NCI-H446 treated with DMSO at 0.1 percent for 48 hours (cell line): Measurements from ENCODE around the gene CALML5.

Experiments used
- DNase-seq: peaks from one replicate; lab custom pipeline; 2025; lab: John Stamatoyannopoulos, UW

CALML5 gene

GRCh38 chr10:5500910-5501309 lies 1.5 kb upstream of the CALML5 start:
- DNase-seq: no peak

DNA sequence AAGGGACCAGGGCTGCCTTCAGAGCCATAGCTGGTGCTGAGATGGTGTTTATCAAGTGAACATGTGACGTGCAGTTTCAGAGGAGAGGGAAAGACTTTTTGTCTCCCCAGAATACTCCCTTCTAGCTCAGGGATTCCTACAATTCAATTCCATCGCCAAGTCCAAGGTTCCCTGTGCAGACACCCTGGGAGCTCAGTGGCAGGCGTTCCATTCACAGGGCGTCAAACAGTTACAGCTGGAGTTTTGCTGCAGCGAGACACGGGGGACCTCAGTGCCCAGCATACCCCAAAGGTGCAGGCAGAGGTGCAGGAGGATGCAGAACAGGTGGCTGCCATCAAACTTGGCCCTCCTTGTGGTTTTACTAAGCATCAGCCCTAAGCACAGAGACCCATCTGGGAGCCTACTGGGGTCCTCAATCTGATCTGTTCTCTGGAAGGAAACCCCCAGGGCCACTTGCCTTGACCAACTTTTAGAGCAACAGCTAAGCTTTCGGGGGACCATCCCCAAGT lies 846 bp upstream of the CALML5 start:
- no peak for DNase-seq

DNA sequence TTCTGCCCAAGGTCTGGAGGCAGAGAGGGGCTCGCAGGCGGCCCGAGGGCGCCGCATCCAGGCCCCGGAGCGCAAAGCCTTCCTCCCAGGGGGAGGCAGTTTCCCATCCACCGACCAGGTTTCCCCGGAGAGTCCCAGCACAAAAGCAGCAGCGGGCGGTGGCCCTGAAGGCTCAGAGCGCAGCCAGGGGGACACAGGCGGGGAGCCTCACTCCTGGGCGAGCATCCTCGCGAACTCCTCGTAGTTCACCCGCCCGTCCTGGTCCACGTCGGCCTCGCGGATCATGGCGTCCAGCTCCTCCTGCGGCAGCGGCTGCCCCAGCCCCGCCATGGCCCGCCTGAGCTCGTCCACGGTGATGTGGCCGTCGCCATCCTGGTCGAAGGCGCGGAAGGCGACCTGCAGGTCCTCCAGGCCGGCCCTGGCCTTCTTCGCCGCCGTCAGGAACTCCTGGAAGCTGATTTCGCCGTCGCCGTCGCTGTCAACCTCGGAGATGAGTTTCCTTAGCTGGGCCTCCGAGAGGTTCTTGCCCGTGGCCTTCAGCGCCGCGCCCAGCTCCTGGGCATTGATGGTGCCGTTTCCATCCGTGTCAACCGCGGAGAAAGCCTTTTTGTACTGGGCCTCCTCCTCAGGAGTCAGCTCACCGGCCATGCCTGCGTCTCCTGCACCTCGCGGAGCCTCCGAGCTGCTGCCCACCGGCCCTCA lies 428 bp downstream of the CALML5 start:
- DNase-seq: no peak

DNA sequence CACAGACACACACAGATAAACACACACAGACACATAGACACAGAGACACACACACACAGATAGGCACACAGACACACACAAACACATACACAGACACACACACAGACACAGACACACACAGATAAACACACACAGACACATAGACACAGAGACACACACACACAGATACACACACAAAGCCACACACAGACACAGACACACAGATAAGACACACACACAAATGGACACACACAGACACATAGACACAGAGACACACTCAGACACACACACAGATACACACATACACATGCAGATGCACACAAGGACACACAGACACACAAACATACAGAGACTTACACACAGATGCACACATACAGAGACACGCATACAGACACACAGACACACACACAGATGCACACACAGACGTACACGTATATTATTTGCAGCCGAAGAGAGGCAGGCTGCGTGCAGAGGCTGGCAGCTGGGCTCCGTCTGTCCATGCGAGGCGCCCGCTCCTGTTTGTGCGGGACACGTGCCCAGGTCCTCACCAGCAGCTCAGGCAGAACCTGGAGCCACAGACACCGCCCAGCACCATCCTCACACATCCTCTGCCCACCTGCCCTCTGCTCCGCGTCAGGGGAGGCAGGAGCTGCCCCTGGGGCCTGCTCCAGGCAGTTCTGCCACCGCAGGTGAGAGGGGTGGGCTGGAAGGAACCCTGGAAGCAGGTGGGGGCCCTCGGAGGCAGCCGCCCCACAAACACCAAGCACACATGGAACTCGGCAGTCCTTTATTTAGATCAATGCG lies 1.2 kb downstream of the CALML5 start:
- DNase-seq: no peak

DNA sequence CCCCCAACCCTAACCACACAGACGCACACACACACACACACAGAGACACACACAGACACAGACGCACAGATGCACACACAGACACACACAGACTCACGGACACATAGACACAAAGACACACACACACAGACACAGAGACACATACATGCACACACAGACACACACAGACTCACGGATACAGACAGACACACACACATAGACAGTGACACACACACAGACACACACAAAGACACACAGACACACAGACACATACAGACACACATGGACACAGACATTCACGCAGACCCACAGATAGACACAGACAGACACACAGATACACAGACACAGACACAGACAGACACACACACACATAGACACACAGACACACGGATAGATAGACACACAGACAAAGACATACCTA lies 2.1 kb downstream of the CALML5 start:
- no peak for DNase-seq

DNA sequence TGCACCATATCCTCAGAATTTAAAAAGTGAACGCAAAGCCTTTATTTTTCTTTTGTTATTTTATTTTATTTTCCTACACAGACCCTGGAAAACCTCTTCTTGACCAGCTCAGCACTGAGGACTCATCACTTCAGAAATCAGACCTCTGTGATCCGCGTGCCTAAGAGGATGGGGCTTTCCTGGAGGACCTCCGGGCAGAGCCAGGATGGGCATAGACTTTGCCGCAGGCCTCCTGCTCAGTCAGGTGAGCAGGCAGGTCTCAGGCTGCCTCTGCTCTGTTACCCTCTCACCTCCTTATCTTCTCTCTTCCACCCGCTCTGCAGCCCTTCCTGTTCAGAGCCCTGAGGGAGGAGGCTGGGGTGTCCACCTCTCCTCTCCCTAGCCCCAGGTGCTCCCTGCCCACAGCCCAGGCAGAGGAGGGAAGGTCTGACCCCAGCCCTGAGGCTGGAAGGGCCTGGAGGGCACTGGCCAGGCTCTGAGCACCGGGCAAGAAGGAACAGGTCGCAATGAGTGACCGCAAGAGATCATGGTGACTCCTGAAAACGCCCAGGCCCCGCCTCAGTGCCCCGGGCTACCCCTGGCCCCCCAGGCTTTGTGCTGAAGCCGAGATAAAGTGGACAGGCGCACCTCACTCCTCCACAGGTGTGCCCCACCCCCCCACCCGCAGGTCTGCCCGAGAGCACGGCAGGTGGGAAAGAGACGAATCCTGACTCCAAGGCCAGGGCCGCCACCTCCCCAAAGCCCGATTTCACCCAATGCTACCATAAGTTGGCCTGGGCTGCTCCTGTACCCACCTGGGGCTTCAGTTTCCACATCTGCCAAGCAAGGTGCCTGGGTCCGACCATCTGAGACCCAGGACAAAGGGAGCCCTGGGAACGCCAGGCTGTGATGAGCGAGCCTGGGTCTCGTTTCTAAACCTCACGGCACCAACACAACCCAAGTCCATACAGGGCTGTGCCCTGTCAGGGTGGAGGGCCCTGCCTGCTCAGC lies 2.8 kb downstream of the CALML5 start:
- no peak for DNase-seq

- no peak for DNase-seq
These were observed 4.8 kb downstream of the CALML5 start for GRCh38 chr10:5494611-5495010.

DNA sequence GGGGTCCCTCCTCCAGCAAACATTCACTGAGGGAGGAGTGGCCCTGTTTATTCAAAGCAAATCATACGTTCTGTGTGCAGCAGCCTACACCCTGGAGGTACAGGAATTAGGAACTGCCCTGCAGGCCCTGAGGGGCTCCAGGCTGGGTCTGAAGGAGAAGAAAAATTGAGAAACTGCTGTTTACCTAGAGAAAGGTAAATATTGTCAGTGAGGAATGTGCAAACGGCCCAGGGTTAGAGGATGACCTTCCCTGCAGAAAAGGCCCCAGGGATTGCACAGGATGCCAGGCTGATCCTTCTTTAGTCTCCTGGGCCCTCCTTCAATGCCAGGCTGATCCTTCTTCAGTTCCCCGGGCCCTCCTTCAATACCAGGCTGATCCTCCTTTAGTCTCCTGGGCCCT lies 5.7 kb downstream of the CALML5 start:
- DNase-seq: no peak

DNA sequence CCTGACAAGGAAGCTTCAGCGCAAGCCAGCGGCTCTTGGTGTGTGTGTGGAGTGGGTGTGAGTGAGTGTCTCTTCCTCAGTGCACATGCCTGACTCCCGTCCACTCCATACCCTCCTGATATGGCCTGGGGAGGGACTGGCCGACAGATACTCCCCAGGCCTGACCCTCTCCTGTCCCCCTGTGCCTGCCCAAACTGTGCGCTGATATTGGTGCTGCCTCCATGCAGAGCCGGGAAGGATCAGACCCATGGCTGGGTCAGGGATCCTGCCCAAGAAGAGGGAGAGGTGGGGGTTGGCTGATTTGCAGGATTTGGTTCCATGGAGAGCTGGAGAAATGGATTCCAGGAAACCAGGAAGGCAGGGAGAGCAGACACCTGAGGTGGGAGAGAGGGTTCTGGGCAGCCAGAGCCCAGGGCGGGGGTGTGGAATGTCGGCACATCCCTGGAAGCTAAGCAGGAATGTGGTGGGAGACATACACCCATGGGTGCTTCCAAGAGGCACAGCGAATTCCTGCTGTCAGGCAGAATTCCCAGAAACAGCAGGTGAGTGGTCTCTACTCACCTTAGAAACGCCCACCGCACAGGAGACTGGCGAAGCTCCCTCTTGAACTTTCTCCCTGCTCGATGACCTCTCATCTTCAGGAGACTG lies 6.3 kb downstream of the CALML5 start:
- no peak for DNase-seq

DNA sequence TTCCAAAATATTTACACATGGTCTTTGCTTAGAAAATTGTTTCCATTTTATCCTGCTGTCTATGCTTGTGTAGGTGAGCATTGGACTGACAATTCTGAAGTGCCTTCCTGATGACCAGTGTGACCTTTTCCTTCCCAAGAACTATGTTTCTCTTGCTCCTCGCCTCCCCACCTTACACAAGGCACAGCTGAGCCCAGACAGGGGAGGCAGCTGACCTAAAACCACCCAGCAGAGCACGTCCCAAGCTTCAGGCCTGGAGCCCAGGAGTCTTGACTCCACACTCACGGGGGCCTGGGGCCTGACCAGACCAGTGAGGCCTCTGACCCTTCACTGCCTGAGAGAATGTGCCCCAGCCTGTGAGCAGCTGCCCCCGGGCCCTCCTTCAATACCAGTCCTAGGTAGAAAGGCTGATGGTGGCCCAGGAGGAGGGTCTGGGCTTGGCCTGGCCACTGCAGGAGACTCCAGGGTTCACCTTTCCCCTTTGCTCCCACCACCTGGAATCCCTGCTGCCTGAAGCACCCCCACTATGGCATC lies 7.0 kb downstream of the CALML5 start:
- no peak for DNase-seq

- no peak for DNase-seq
These were observed 7.9 kb downstream of the CALML5 start for GRCh38 chr10:5491477-5491876.

DNA sequence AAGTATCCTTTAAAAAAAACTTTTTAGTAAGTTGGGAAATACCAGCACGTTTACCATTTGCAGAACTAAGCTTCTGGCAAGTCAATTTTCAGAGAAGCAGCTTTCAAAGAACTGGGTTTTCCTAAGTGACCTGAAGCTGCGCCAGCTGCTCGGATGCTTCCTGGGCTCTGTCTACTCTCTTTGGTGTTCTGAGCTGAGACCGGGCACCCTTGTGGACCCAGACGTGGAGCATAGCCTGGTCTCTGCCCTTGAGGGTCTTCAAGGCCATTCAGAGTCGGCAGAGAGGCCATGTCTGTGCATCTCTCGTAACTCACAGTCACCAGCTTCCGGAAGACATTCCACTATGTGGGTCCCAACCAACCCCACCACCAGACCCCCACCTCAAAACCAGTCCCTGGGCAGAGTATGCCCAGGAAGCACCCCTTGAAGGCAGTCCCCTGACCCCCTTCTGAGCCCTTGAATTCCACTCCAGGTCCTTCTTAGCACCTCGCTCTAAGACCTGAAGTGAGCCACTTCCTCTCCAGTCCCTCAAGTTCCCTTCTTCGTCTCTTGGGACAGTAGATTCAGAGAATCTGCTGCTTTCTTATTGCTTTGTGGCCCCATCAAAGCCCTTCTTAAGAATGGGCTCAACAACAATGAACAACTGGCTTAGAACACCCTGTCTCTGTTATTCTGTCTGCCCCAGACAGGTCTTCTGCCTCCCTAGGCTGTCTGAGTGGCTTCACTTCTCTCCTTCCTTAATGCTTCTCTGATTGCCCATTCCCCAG lies 8.5 kb downstream of the CALML5 start:
- no peak for DNase-seq

DNA sequence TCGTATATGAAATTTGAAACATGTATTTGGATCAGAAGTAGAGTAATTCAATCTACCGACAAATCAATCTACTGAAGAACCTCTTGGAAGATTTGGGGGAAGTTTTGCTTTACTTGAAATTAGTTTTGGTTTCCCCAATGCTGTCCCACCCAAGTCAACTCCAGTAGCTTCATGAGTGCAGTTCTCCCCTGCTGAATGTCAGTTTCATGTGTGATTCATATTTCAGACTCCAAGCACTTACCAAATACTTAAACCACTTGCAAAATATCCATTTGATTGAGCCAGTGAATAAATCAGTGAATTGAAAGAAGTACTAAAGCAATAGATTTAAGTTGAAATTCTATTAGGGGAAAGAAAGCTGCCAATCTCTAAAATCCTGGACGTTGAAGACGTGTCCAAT lies 9.3 kb downstream of the CALML5 start:
- DNase-seq: no peak

DNA sequence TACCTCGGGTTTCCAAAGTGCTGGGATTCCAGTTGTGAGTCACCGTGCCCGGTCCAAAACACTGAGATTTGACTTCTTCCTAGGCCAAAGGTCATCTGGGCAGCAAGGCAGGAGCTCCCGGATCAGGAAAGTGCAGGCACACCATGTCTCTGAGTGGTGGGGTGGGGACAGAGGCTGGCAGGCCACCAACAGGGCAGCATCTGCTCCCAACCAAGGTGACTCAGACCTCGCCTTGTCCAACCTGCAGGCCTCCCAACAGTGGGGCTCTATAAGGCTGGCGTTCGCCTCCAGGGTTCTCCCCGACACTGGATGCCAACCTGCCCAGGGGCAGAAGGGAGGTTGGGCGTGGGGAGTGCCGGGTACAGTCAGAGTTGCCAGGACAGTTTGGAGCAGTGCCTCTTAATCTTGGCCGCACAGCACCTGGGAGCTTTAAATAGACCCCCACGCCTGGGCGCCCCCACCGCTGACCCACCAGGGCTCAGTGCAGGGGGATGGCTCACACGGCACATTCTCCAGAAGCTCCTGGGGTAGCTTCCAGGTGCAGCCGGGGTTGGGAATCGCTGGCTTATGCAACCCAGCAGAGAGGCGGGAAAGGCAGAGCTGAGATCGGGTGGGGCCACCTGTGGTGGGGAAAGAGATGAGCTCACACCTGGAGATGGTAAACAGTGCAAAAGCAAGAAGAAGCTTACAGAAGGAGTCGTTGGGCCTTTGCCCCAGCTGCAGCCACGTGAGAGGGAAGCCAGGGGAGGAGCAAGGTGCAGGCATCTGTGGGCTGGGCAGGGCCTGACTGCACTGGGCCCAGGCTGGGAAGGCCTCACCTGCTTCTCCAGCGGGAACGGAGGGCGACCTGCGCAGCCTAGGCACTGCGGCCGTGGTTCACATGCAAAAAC lies 10.9 kb downstream of the CALML5 start:
- DNase-seq: no peak

DNA sequence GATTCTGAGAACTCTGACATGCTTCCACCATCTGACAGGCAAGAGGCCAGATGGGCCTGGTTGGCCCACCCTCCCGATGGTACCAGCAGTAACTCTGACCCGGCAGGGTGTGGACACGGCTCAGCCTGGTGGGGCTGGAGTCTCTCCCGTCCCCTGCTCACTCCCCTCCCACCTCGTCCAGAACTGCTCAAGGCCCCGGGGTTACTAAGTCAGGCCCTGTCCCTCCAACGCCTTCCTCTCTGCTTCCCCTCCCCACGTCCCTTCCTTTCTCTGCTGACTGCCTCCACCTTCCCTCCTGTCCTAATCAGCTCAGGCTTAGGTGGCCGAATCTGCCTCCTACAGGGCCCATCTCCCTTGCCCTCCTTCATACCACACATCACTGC lies 12.5 kb downstream of the CALML5 start:
- DNase-seq: no peak

- DNase-seq: no peak
These were observed 13.2 kb downstream of the CALML5 start for GRCh38 chr10:5485948-5486852.

DNA sequence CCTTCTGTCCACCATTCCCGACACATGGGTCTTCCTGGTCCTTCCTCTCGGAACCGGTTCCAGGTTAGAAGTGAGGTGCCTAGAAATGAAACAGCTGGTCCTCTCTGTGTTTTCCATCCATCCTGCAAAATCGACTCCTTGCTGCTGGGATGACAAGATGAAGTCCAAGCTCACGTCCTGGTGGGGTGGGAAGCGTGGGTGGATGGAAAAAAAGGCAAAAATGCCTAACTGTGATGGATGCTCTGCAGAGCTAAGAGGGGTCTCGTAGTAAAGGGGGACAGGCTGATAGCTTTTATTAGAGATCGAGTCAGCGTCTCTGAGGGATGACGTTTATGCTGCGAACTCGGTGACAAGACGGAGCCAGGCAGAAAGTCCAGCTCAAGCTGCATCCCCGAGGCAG lies 14.1 kb downstream of the CALML5 start:
- no peak for DNase-seq

- no peak for DNase-seq
These were observed 15.2 kb downstream of the CALML5 start for GRCh38 chr10:5484205-5484604.

DNA sequence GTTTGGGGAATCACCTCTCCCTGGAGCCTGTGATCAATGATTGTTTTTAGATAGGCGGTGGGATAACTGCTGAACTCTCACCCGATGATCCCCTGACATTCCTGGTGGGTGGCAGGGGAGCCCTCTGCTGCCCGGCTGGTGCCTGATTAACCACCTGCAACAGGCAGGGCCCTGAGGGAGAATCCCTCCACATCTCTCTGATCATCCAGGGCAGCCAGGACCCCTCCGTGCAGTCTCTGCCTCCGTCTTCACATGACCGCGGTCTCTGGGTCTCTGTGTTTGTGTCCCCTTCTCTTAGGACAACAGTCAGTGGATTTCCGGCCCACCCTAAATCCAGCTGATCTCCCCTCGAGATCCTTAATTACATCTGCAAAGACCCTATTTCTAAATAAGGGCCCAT lies 17.4 kb downstream of the CALML5 start:
- no peak for DNase-seq
